GM12878 (cell line): ENCODE results near the gene RHPN2. TPM values are rescaled to one million over a fixed set of nuclear protein-coding genes. Genes with fewer than 3 reads are reported as not detected.

Experiments used
- BMI1 ChIP-seq: fragments of 450-650 bp; IDR thresholded peaks from 2 replicates; pipeline ENCODE4 v1.6.1; 2016; ENCODE audit warnings: mild to moderate bottlenecking, moderate library complexity, borderline replicate concordance
- BRCA1 ChIP-seq: IDR thresholded peaks from 2 replicates; pipeline ENCODE4 v1.6.1; 2011; ENCODE audit warnings: low read depth, low read length, improper control_type of control experiment
- CBX5 ChIP-seq: sonication (generic); IDR thresholded peaks from 2 replicates; pipeline ENCODE4 v1.6.1; 2016; ENCODE audit warnings: low read depth, moderate library complexity, mild to moderate bottlenecking, inconsistent platforms
- DPF2 ChIP-seq: fragments of 450-650 bp; IDR thresholded peaks from 2 replicates; pipeline ENCODE4 v1.6.1; 2017; ENCODE audit warnings: mild to moderate bottlenecking
- GATAD2B ChIP-seq: fragments of 450-650 bp; conservative IDR thresholded peaks from 2 replicates; pipeline ENCODE4 v1.6.1; 2017; ENCODE audit warnings: low read depth, mild to moderate bottlenecking, moderate library complexity
- IKZF2 ChIP-seq, 2 experiments: fragments of 450-650 bp; IDR thresholded peaks; 2 replicates each; pipeline ENCODE4 v1.6.1; 2017; ENCODE audit warnings: mild to moderate bottlenecking in 2 of 2, moderate library complexity in 2 of 2
- LARP7 ChIP-seq: fragments of 450-650 bp; IDR thresholded peaks from 2 replicates; pipeline ENCODE4 v1.6.1; 2017; ENCODE audit warnings: mild to moderate bottlenecking
- RBBP5 ChIP-seq: fragments of 200-600 bp; sonication (generic); conservative IDR thresholded peaks from 2 replicates; pipeline ENCODE4 v1.6.1; 2016
- RUNX3 ChIP-seq: IDR thresholded peaks from 2 replicates; pipeline ENCODE4 v1.6.1; 2012; ENCODE audit warnings: low read length, inconsistent platforms
- SIX5 ChIP-seq: IDR thresholded peaks from 2 replicates; pipeline ENCODE4 v1.6.1; 2011; ENCODE audit warnings: mild to moderate bottlenecking, low read depth, low read length, moderate library complexity; ENCODE audit not compliant: severe bottlenecking
- SMC3 ChIP-seq: IDR thresholded peaks from 2 replicates; pipeline ENCODE4 v1.6.1; 2011; ENCODE audit warnings: low read length, improper control_type of control experiment, borderline replicate concordance
- SP1 ChIP-seq: IDR thresholded peaks from one replicate; pipeline ENCODE4 v1.6.1; 2011; ENCODE audit warnings: low read depth, low read length
- SPI1 ChIP-seq: IDR thresholded peaks from 2 replicates; pipeline ENCODE4 v1.6.1; 2011; ENCODE audit warnings: low read depth, mild to moderate bottlenecking, low read length, moderate library complexity, borderline replicate concordance; ENCODE audit not compliant: insufficient read depth
- STAT3 ChIP-seq: IDR thresholded peaks from 2 replicates; pipeline ENCODE4 v1.6.1; 2011; ENCODE audit warnings: low read depth, low read length, improper control_type of control experiment
- SUPT20H ChIP-seq: IDR thresholded peaks from 2 replicates; pipeline ENCODE4 v1.6.1; 2011; ENCODE audit warnings: low read depth, mild to moderate bottlenecking, low read length, moderate library complexity, borderline replicate concordance; ENCODE audit not compliant: control insufficient read depth
- TBL1XR1 ChIP-seq: IDR thresholded peaks from 2 replicates; pipeline ENCODE4 v1.6.1; 2012; ENCODE audit warnings: low read depth, low read length, improper control_type of control experiment
- ZZZ3 ChIP-seq: IDR thresholded peaks from 2 replicates; pipeline ENCODE4 v1.6.1; 2011; ENCODE audit warnings: low read depth; ENCODE audit not compliant: control insufficient read depth, insufficient read length
- polyA plus RNA-seq, 11 experiments: library from polyadenylated mRNA; depleted of rRNA in 4 of 11; unstranded in 6 of 11; stranded (reverse) in 5 of 11; fragments of >200 nt; fragmentation: Nextera tagmentation in 4 of 11; fragmentation: Illumina TruSeq in 1 of 11; extraction: Ambion mirVana in 4 of 11; extraction: Trizol in 1 of 11; gene quantifications; 1 replicate in 1 of 11; 2 replicates in 10 of 11; pipeline versions ENCODE4 v1.2.1 to v1.2.3, GENCODE V29; 2011 to 2016; ENCODE audit warnings: inconsistent platforms in 2 of 11, missing spikeins in 2 of 11, low read depth in 1 of 11
- total RNA-seq, 4 experiments: library from RNA; depleted of rRNA in 3 of 4; stranded (reverse); fragments of >200 nt in 3 of 4; fragmentation: Illumina TruSeq in 1 of 4; extraction: Trizol in 1 of 4; gene quantifications; 2 replicates each; pipeline versions ENCODE4 v1.2.1 to v1.2.3, GENCODE V29; 2013 to 2021
- TF ChIP-seq, protein P1 (sequence below): fragments of 150-350 bp; IDR thresholded peaks from 2 replicates; pipeline ENCODE4 v1.6.1; 2016; ENCODE audit warnings: low read depth, low read length
- TF ChIP-seq, protein P2 (sequence below): IDR thresholded peaks from 2 replicates; pipeline ENCODE4 v1.6.1; 2012; ENCODE audit warnings: mild to moderate bottlenecking, low read depth, low read length
- TF ChIP-seq, protein P3 (sequence below): IDR thresholded peaks from 2 replicates; pipeline ENCODE4 v1.6.1; 2011; ENCODE audit warnings: borderline replicate concordance, low read depth, mild to moderate bottlenecking, moderate library complexity, mixed read lengths, low read length; ENCODE audit not compliant: insufficient read depth; ENCODE audit errors: extremely low read length
- TF ChIP-seq, protein P4 (sequence below): IDR thresholded peaks from 2 replicates; pipeline ENCODE4 v1.6.1; 2012; ENCODE audit warnings: low read depth, low read length, improper control_type of control experiment

Gene RHPN2
- total and polyA plus RNA-seq, 10 of the 15 experiments (the other 5 are each of a cell fraction or from before 2014, with no cell fraction given): 0.71 to 7.4 (median 3.7) TPM

DNA sequence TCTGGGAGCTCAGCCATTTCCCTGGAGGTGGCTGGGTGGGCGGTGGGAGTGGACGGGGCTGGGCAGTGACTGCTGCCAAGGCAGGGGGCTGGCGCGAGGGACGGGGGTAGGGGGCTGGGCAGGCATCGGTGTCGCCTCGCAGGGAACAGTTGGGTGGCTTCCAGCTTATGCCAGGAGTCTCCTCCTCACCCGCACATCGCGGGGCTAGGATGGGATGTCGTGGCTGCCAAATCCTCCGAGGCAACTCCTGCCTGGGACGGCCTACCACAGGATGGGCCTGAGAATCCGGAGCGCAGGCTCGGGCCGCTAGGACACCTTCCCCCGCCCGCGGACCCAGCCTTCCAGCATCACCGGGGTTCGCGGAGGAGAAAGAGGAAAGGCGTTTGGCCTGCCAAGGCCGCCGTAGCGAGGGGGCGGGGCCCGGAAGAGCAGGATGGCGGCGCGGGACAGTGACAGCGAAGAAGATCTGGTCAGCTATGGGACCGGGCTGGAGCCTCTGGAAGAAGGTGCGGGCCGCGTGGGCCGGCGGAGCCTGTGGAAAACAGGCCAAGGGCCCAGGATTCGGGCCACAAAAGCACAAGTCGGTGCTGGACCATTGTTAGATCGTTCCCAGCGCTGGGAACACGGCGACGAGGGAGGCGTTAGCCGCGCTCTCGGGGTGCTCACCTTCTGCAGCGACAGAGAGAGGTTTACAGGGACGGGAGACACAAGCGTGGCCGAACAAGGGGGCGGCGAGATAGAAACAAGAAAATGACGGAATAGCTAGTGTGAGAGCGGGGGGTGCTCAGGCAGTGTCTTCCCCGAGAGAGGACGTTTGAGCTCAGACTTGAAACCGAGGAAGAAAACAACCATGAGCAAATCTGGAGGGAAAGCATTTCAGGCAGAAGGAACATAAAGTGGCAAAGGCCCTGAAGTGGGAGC lies 16.3 kb upstream of the RHPN2 start, which contains the start of gene GPATCH1 (continued):
- no peak for TF ChIP-seq BMI1
- no peak for TF ChIP-seq SUPT20H
- TF ChIP-seq BRCA1: no peak
- TF ChIP-seq DPF2: 0 out of 2 replicates have a peak, but pooled peaks have one; percentile 34
- TF ChIP-seq, protein P1, sequence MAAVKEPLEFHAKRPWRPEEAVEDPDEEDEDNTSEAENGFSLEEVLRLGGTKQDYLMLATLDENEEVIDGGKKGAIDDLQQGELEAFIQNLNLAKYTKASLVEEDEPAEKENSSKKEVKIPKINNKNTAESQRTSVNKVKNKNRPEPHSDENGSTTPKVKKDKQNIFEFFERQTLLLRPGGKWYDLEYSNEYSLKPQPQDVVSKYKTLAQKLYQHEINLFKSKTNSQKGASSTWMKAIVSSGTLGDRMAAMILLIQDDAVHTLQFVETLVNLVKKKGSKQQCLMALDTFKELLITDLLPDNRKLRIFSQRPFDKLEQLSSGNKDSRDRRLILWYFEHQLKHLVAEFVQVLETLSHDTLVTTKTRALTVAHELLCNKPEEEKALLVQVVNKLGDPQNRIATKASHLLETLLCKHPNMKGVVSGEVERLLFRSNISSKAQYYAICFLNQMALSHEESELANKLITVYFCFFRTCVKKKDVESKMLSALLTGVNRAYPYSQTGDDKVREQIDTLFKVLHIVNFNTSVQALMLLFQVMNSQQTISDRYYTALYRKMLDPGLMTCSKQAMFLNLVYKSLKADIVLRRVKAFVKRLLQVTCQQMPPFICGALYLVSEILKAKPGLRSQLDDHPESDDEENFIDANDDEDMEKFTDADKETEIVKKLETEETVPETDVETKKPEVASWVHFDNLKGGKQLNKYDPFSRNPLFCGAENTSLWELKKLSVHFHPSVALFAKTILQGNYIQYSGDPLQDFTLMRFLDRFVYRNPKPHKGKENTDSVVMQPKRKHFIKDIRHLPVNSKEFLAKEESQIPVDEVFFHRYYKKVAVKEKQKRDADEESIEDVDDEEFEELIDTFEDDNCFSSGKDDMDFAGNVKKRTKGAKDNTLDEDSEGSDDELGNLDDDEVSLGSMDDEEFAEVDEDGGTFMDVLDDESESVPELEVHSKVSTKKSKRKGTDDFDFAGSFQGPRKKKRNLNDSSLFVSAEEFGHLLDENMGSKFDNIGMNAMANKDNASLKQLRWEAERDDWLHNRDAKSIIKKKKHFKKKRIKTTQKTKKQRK: no peak
- TF ChIP-seq, protein P2, sequence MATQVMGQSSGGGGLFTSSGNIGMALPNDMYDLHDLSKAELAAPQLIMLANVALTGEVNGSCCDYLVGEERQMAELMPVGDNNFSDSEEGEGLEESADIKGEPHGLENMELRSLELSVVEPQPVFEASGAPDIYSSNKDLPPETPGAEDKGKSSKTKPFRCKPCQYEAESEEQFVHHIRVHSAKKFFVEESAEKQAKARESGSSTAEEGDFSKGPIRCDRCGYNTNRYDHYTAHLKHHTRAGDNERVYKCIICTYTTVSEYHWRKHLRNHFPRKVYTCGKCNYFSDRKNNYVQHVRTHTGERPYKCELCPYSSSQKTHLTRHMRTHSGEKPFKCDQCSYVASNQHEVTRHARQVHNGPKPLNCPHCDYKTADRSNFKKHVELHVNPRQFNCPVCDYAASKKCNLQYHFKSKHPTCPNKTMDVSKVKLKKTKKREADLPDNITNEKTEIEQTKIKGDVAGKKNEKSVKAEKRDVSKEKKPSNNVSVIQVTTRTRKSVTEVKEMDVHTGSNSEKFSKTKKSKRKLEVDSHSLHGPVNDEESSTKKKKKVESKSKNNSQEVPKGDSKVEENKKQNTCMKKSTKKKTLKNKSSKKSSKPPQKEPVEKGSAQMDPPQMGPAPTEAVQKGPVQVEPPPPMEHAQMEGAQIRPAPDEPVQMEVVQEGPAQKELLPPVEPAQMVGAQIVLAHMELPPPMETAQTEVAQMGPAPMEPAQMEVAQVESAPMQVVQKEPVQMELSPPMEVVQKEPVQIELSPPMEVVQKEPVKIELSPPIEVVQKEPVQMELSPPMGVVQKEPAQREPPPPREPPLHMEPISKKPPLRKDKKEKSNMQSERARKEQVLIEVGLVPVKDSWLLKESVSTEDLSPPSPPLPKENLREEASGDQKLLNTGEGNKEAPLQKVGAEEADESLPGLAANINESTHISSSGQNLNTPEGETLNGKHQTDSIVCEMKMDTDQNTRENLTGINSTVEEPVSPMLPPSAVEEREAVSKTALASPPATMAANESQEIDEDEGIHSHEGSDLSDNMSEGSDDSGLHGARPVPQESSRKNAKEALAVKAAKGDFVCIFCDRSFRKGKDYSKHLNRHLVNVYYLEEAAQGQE: no peak
- TF ChIP-seq, protein P3, sequence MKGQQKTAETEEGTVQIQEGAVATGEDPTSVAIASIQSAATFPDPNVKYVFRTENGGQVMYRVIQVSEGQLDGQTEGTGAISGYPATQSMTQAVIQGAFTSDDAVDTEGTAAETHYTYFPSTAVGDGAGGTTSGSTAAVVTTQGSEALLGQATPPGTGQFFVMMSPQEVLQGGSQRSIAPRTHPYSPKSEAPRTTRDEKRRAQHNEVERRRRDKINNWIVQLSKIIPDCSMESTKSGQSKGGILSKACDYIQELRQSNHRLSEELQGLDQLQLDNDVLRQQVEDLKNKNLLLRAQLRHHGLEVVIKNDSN: no peak
- TF ChIP-seq SP1: peak; percentile 90
- TF ChIP-seq, protein P4, sequence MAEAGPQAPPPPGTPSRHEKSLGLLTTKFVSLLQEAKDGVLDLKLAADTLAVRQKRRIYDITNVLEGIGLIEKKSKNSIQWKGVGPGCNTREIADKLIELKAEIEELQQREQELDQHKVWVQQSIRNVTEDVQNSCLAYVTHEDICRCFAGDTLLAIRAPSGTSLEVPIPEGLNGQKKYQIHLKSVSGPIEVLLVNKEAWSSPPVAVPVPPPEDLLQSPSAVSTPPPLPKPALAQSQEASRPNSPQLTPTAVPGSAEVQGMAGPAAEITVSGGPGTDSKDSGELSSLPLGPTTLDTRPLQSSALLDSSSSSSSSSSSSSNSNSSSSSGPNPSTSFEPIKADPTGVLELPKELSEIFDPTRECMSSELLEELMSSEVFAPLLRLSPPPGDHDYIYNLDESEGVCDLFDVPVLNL: peak; percentile 28; the same call in 1 of the 2 replicates
- no peak for TF ChIP-seq SPI1
- TF ChIP-seq ZZZ3: no peak
- no peak for TF ChIP-seq GATAD2B
- no peak for TF ChIP-seq RBBP5
- no peak for TF ChIP-seq STAT3
- peak; percentile 76 for TF ChIP-seq LARP7
- 0 out of 2 replicates have a peak, but pooled peaks have one; percentile 41 for TF ChIP-seq TBL1XR1
- peak; percentile 35 for TF ChIP-seq SIX5
- 0 out of 2 replicates have a peak, but pooled peaks have one; percentile 34 for TF ChIP-seq RUNX3
- no peak for TF ChIP-seq SMC3
- no peak for TF ChIP-seq CBX5
- peak in 1 of 2 experiments; percentile 47; a peak in 1 of 4 replicates for TF ChIP-seq IKZF2 (IDR thresholded peaks at IDR 0.05)
